ENCODE measurements around the gene SH3BGRL2.
"Not testable (repeated sequence)": the region's sequence is repeated elsewhere in the genome, so short reads cannot be mapped to it uniquely, and the experiment has no call there.

Gene SH3BGRL2

GRCh38 chr6:79650950-79651349 is 19.8 kb downstream of the SH3BGRL2 start:
- no peak for DNase-seq

GRCh38 chr6:79656134-79656533 is 25.0 kb downstream of the SH3BGRL2 start:
- no peak for DNase-seq

GRCh38 chr6:79657238-79657637 is 26.1 kb downstream of the SH3BGRL2 start:
- DNase-seq: no peak

- not testable (repeated sequence) for DNase-seq
Observed at GRCh38 chr6:79663655-79664054, 32.5 kb downstream of the SH3BGRL2 start.

- DNase-seq: no peak
Observed at GRCh38 chr6:79665725-79666551, 34.8 kb downstream of the SH3BGRL2 start.

GRCh38 chr6:79666634-79667033 is 35.5 kb downstream of the SH3BGRL2 start:
- peak in 1 of 2 donors; percentile 5 for DNase-seq

GRCh38 chr6:79668381-79668780 is 37.3 kb downstream of the SH3BGRL2 start:
- DNase-seq: no peak

- no peak for DNase-seq
Observed at GRCh38 chr6:79669766-79670165, 38.6 kb downstream of the SH3BGRL2 start.

- DNase-seq: no peak
Observed at GRCh38 chr6:79670789-79671188, 39.7 kb downstream of the SH3BGRL2 start.

GRCh38 chr6:79671600-79672266 is 40.6 kb downstream of the SH3BGRL2 start:
- peak; percentile 38 to 42 for DNase-seq

- DNase-seq: peak in 1 of 2 donors; percentile 25
Observed at GRCh38 chr6:79672631-79673111, 41.5 kb downstream of the SH3BGRL2 start.

- DNase-seq: no peak
Observed at GRCh38 chr6:79673947-79674346, 42.8 kb downstream of the SH3BGRL2 start.

- DNase-seq: no peak
Observed at GRCh38 chr6:79676785-79677736, 45.9 kb downstream of the SH3BGRL2 start.

- DNase-seq: not testable (repeated sequence)
Observed at GRCh38 chr6:79682682-79683081, 51.6 kb downstream of the SH3BGRL2 start.

GRCh38 chr6:79684876-79685275 is 53.7 kb downstream of the SH3BGRL2 start:
- DNase-seq: no peak

- no peak for DNase-seq
Observed at GRCh38 chr6:79686707-79687309, 55.7 kb downstream of the SH3BGRL2 start.

GRCh38 chr6:79687759-79688158 is 56.6 kb downstream of the SH3BGRL2 start:
- DNase-seq: no peak

- DNase-seq: no peak
Observed at GRCh38 chr6:79694156-79694555, 63.0 kb downstream of the SH3BGRL2 start.

GRCh38 chr6:79694623-79695343 is 63.7 kb downstream of the SH3BGRL2 start:
- no peak for DNase-seq

GRCh38 chr6:79697430-79697829 is 66.3 kb downstream of the SH3BGRL2 start:
- no peak for DNase-seq

GRCh38 chr6:79699606-79700005 is 68.5 kb downstream of the SH3BGRL2 start:
- no peak for DNase-seq

- peak; percentile 9 to 18 for DNase-seq
Observed at GRCh38 chr6:79702691-79703090, 71.6 kb downstream of the SH3BGRL2 start.
